Esophagus squamous epithelium (tissue), 4 donors: Measurements from ENCODE around the gene PCDH9.
"Not testable (repeated sequence)": the region's sequence is repeated elsewhere in the genome, so short reads cannot be mapped to it uniquely, and the experiment has no call there.

Experiments used
- POLR2A ChIP-seq, 4 donors: fragments of 450-650 bp; IDR thresholded peaks; one replicate each; pipeline ENCODE4 v1.6.1; 2017; ENCODE audit warnings: antibody characterized with exemption in 4 of 4, mild to moderate bottlenecking in 4 of 4, moderate library complexity in 3 of 4
- TF ChIP-seq, protein P1 (sequence below), 6 experiments: fragments of 450-650 bp in 4 of 6; fragments of 200-600 bp in 2 of 6; sonication (generic) in 2 of 6; IDR thresholded peaks; one replicate each; pipeline ENCODE4 v1.5.1; 2016 to 2019; ENCODE audit warnings: antibody characterized with exemption in 6 of 6, mild to moderate bottlenecking in 4 of 6, moderate library complexity in 4 of 6

DNA sequence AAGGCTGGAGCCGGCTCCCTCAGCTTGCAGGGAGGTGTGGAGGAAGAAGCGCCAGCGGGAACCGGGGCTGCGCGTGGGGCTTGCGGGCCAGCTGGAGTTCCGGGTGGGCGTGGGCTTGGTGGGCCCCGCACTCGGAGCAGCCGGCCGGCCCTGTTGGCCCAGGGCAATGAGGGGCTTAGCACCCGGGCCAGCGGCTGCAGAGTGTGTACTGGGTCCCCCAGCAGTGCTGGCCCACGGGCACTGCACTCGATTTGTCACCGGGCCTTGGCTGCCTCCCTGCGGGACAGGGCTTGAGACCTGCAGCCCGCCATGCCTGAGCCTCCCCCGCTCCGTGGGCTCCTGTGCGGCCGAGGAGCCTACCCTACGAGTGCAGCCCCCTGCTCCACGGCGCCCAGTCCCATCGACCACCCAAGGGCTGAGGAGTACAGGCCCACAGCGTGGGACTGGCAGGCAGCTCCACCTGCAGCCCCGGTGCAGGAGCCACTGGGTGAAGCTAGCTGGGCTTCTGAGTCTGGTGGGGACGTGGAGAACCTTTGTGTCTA, 608.2 kb downstream of the PCDH9 start:
- TF ChIP-seq POLR2A (IDR thresholded peaks at IDR 0.05) = not testable (repeated sequence)
- TF ChIP-seq, protein P1, sequence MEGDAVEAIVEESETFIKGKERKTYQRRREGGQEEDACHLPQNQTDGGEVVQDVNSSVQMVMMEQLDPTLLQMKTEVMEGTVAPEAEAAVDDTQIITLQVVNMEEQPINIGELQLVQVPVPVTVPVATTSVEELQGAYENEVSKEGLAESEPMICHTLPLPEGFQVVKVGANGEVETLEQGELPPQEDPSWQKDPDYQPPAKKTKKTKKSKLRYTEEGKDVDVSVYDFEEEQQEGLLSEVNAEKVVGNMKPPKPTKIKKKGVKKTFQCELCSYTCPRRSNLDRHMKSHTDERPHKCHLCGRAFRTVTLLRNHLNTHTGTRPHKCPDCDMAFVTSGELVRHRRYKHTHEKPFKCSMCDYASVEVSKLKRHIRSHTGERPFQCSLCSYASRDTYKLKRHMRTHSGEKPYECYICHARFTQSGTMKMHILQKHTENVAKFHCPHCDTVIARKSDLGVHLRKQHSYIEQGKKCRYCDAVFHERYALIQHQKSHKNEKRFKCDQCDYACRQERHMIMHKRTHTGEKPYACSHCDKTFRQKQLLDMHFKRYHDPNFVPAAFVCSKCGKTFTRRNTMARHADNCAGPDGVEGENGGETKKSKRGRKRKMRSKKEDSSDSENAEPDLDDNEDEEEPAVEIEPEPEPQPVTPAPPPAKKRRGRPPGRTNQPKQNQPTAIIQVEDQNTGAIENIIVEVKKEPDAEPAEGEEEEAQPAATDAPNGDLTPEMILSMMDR (IDR thresholded peaks at IDR 0.05) = not testable (repeated sequence)
